ENCODE data around the gene GRID1.

The GRID1 gene

DNA sequence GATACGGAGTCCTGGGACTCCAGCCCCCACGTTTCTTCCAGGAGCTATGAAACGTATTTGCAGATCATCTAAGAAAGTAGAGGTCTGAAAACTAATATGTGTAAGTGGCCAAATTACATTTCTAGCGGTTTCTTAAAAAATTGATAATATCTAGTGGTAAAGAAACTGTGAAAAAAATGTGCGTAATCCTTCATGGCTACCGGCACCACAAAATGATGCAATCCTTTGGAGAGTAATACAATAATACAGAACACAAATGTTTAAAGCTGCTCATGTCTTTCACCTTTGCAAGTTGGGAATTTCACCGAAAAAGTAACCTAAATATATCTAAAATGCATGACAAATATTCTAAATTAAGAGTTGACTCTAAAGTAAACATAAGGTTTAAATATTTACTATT, 742.1 kb downstream of the GRID1 start:
- no peak for DNase-seq

DNA sequence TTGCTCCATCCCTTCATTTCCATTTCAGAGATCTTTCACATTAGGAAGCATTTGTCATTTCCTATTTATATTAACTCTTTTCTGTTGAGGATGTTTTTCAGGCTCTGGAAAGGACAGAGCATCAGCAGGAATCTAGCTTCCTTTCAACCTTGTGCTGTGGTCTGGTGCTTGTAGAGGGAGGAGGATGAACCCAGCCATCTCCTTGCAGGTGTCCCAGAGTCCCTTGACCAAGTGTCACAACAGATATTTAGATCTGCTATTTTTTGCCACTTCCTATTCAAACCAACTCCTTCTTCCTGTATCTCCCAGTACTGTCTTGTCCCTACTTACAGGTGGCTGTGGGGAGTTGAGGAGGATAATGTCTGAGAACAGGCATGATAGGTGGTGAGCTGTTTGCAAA, 742.8 kb downstream of the GRID1 start:
- DNase-seq: no peak

DNA sequence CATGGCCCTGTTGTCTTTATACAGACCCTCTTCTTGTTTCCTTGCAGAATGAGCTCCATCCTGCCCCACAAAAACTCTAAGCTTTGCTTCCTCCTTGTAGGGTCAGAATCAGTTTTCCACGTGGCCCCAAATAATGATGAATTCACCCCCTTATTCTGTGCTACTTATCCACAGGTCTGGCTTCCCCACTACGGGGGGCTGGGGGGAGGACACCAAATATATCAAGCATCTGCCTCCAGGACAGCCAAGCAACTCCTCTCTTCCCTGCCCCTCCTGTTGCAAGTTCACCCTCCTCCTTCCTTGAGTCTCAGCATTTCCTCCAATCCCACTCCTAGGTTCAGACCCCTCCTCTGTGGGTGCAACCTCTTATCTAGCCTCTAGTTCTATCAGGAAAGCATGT, 743.3 kb downstream of the GRID1 start:
- no peak for DNase-seq

DNA sequence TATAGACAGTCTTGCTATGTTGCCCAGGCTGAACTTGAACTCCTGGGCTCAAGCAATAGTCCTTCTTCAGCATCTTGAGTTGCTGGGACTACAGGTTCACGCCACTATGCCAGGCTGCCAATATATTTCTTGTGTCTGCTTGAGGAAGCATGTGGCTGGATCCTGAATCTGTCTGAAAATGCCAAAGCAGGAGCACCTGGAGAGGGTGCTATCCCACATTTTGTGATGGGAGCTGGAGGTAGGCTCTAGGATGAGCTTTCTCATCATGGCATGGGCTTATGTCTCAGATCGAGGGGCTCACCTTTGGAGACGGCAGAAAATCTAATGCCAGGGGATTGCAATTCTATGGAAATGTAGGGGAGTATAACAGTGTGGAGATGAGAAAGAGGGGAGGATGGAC, 744.2 kb downstream of the GRID1 start:
- no peak for DNase-seq

DNA sequence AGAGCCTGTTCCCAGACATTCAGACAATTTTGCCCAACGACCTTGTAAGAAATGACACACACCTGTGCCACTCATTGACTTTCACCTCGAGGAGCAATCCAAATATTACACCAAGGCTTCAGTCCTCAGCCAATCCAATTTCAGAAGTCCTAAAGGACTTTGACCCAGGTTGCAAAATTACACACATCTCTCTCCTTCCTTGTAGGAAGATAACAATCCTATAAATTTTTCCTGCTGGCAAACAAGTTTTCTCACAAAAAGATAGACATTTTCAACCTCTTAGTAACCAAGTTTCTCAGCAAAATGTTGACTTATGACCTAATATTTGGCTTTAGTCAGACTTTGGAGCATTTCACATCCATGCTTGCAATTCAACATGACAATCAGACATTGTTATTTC, 745.0 kb downstream of the GRID1 start:
- no peak for DNase-seq

DNA sequence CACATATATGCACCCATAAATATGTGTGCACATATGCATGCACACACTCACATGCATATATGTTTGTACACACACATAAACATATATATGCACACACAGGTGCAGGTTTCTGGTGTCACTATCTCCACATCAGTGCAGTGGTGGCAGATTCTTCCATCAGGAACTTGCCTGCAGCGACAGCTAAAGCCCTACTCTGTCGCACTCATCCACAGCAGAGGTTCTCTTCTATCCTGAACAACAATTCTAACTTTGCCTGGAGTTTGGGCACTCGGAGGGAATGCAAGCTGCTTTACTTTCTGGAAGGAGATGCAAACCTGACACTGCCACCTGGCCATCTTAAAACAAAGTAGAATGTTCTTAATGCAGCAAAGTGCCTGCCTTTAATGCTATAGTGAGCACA, 745.8 kb downstream of the GRID1 start:
- DNase-seq: no peak

DNA sequence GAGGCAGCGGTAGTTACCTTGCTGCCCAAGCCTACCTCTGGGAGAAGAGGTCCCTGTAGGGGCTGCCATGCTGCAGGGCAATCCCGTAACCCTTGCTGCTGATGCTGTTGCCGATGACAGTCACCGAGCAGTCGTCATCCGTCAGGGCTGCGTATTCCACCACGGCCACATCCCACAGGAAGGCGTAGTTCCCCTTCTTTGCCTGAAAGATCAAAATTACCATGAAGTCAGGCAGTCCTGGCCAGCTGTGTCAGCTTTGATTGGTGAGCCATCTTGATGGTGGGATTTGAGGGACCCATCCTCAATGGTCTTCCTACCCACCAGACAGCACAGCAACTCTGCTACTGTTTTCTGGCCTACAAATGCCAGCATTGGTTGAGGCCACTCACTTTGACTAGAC, 746.8 kb downstream of the GRID1 start:
- no peak for DNase-seq

DNA sequence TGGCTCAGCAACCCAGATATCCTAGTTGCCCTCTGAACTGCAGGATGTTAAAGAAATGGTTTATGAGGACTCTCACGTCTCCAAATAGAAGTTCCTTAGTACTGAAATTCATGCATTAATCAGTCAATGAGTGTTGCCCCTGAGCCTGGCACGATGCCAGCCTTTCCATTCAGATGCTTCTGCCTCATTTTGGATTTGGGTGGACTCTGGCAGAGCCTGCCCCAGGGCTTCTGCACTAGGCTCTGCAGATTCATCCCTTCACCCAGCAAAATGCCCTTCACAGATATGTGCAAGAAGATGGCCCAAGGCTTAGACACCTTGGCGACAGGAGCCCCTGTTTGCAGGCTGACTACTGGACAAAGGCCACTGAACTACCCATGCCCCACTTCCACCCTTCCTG, 747.8 kb downstream of the GRID1 start:
- DNase-seq: peak; percentile 12

DNA sequence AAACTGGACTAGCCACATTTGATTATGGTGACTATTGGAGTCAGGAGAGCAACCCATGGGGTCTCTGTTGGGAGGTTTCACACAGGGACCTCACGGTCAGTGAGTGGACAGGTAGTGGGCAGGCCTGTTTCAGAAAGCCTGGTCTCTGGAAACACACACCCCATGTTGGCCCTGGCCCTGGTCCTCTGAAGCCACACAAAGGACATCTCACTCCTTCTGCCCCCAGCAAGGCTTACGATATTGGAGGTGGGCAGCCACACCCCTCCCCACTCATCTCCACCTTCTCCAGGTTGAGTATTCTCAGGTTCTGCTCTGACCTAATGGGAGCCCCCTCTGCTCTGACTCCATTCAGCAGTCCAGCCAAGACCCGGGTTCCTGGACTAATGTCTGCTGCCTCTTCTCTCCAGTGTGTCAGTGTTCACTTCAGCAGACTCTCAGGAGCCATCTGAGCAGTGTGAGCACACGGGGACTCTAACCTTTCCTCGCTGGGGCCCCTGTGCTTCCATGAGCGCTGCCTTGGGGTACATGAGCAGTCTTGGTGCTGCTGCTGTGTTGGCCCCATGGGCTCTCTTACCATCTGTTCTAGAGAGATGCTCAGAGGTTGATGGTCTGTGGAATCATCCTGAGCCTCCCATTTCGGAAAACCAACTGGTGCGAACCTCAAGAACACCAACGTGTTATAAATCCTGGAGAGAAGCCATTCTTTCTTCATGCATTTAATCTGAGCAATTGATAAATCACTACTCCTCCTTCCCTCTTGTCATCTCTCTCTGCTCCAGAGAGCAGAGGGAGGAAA, 748.6 kb downstream of the GRID1 start:
- no peak for DNase-seq

DNA sequence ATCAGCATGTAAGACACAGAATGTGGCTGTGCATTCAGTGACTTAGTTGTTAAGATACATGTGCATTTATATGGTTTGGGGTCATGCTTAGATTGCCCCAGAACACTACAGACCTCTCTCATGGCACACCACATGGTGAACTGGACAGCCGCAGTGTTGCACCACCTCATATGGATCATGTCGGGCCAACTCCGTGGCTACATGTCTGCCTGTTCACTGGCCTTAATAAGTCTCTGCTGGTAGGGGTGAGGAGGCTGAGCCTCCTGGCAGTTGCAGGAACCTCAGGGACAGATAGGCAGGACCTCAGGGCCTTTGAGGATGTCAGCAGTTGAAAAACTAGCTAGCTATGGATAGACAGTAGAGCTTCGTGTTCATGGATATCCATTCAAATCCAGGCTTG, 751.0 kb downstream of the GRID1 start:
- no peak for DNase-seq

DNA sequence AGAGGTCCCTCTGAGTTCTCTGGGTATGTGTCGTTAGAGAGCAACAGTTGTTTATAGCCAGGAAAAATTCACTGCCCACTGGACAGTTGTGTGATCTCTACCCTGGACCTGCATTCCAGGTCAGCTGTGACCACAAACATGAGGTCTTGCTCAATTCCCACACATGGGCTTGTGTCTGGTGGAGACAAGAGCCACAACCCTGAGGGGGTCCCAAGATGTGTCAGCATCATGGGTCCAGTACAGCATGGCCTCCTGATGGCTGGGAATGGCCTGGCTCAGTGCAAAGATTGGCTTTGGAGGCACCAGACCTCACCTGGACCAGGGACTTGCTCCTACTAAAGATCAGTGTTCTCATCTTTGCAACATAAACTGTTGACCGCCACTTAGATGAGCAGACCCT, 751.6 kb downstream of the GRID1 start:
- DNase-seq: no peak

DNA sequence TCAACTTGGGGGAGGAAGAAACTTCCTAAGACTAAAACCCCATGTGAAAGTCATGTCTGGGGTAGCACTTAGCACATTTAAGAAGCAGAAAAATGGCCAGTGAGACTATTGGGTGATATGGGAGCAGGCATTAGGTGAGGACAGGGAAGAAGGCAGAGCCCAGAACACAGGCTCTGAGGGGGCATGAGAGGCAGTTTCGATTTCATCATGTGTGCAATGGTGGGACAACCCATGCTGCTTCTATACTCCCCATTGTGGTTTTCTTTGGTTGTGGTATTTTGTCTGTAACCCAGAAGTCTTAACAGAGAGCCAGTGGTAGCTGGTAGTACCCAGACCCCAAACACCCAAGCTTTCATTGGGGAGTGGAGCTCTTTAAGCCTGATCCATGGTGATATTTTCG, 752.0 kb downstream of the GRID1 start:
- no peak for DNase-seq

DNA sequence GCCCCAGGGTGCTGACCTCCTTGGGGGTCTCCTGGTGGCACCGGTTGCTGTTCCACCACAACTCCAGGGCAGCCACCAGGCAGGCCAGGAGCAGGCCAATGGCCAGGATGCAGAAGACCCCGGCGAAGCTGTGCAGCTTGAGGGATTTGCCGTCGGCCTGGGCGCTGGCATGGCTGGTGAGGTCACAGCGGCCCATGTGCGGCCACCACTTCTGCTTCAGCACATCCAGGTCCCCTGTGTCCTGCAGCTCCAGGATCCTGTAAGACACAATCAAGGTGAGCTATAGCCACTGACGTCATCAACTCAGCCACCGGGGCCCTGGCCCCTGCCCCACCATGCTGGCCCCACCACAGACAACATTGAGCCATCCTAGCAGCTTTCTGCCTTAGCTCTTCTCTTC, 753.2 kb downstream of the GRID1 start:
- no peak for DNase-seq

DNA sequence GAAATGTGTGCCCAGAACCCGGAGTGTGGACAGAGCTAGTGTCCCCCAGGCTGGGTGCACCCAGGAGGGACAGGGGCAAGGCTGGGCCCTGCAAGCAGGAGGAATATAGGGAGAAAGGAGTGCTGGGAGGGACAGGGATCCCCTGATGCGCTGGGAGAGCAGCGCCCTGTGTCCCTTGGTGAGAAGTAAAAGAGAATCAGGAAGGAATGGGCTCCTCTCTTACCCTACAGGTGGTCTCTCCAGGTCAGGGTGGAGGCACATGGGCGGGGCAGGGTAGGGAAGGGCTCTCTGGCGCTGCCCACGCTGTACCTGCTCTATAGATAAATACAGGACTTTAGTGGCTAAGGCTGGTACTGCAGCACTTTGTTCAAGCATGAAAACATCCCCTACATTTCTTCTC, 753.8 kb downstream of the GRID1 start:
- DNase-seq: no peak

DNA sequence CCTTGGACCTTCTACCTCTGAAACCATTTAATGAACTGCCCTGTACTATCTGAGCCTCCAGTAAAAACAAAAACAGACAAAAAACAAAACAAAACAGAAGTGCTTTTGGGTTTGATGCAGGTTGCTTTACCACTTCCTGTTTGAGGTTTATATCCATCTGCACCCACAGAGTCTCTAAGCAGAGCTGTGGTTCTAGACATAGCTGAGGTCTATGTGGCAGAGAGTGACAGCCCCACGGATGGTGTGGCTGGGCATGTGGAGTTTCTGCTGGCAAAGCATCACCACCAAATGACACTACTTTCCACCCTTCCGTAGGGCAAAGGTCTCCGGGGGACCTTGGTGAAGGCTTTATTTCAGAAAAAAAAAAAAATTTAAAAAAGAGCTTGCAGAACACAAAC, 754.2 kb downstream of the GRID1 start:
- no peak for DNase-seq

DNA sequence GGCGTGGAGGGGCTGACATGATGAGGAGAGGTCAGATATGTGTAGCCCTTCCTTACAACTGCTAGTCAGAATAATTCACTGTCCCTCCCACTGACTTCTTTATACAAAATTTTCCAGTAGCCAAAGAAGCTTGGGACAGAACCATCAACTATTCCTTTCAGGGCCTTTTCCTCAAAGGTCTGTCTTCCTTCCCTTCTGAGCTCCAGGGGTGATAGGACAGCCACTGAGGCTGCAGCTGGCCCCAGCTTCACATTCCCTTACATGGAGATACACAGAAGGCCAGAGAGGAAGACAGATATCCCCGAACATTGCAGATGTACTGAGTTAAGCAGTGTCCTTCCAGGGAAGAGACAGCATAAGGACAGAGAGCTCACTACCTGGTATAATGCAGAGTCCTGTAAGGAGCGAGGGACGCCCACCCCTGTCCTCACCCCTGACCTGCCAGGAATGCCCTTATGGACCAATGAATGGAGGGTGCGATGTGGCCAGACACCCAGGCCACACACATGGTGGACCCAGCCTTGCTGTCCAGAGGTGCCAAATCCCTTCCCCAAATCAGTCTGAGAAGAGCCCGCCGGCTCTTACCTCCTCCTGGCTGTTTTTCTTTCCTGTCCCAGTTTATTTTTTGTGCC, 754.7 kb downstream of the GRID1 start:
- DNase-seq: no peak

DNA sequence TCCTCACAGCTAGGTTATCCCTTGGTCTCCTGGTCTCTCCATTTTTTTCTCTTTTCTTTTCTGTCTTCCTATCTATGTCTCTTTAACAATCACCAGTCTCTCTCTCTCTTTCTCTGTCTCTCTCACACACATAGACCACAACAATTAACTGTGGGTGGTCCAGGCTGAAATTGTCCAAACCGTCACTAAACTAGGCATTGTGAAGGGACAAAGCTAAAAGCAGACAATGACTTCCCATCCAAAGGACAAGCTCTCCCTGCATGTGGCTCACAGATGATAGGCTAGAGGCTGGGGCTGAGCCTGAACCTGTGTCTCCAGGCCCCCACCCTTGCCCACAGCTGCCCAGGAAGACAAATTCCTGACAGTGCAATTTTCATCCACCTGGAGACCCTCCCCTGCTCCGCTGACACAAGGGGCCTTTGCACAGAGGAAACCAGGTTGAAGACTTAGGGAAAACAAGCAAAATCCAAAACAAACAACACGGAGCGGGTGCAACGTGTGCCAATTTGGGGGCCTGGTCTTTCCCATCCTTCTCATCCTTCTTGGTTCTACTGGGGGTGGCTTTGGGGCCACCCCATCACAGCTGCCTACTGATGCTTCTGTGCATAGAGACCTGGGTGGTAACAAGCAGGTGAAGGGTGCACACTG, 755.4 kb downstream of the GRID1 start:
- no peak for DNase-seq

DNA sequence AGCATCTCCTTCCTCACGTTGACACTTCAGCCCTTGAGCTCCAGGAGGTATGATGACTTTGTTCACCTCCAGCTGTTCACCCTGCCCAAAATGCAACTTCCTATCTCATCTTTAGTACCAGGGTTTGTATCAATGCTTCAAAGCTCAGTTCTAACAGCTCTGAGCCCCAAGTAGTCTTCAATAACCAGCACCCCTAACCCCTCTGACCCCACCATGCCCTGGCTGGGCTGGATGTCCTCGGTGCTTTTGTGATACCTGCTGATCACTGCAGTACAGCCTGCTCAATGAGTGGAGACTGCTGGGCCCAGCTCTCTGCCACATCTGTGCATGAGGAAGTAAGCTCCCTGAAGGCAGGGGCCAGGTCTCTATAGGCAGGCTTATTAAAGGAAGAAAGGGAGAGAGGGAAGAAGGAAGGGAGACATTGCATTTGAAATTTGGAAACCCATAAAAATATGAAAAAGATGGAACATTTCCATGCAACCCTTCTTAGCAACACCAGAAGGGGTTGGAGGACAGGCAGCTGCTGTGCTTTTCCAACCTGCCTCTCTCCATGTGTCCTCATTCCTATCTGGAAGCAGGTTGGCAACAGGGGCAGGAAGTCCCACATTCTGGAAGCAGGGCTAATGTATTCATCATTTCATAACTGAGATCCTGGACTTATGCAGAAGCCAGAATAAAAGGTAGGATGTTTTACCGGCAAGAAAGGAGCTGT, 756.1 kb downstream of the GRID1 start:
- DNase-seq: no peak

DNA sequence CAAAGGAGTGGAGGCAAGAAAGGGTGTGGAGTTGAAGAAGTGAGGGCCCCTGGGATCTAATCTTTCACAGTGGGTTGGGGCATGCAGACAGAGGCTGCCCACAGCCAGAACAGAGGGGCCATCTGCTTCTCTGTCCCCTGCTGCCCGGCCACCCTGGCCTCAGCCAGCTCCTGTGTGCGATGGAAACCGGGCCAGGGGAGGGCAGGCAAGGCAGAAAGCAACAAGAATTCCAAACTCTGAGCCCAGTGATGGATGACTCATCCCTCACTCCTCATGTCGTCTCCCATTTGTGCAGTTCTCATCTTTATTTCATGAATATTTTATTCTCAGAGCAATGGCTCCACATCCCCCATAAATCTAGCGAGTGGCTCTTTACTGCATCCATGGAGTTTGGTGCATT, 757.1 kb downstream of the GRID1 start:
- DNase-seq: no peak

DNA sequence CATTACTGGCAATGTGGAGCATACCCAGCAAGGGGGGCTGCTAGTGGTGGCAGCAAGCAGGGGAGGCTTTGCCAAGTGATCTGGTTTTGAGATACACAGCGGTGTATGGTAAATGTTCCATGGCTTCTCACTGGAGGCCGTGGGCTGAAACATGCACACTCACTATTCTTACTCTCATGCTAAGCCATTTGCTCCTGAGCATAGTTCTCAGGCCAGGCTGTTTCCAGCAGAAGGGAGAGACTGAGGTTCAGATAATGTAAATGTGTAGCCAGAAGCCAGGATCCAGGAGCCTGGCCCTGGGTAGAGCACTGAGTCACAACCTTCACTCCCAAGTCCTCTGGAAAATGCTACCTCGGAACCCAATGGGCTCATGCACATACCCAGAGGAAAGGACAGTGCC, 757.9 kb downstream of the GRID1 start:
- DNase-seq: no peak

DNA sequence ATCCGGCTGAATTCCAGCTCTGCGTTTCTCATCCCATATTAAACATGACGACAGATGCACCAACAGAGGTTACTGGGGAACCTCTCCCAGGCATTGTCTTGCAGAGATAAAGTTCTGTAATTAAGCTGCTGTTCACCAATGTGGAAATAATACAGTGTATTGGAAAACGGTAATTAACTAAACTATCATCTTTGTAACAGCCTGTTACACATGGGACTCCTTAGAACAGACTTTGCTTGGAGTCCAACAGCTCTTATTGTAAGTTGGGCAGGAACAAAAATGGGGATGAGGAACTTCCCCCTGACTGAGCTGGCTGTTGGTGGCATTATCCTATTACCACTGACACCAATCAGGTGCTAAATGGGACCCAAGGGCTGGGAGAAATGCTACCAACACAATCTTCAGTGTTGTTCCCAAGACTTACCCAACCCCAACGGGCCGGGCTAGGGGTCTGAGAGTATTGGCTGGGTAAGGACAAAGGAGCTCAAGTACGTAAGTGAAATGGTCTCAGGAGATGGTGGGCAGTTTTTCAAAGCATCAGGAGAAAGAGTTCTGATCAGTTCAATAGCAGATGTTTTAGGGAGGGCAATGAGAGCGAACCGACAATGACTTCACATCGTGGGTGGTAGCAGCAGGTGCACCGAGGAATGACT, 759.4 kb downstream of the GRID1 start:
- DNase-seq: peak; percentile 90

DNA sequence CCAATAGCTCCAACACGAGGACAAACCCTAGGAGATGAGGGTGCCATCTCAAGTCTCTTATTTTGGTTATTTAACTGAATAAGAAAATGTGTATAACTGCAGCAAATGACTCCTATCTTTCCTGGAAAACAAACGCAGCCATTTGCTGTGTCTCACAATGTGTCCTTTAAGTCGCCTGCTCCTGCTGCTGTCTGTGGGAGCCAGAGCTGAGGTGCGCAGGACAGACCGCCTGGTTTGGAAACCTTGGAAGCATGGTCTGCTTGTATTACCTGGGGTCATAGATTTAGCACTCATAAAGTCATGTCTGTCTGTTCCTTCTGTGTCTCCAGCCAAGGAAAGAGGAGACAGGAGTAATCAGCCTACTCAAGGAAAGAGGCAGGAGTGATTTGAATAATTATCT, 760.2 kb downstream of the GRID1 start:
- DNase-seq: no peak

DNA sequence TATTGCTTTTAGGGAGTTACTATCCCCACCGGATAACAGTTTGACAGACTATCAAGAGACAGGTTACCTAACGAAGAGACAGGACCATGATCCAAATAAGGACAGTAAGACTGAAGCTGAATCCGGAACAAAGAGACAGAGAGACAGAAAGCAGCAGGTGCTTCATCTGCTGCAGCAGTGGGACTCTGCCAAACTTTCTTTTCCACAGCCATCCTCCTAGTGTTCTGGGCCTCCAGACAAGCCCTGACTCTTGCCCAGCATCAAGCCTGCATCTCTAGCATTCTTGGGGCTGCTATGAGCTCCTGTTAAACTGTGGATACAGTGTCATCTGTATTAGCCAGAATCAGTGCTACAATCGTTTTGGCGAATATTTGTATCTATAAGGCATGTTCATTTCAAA, 761.7 kb downstream of the GRID1 start:
- DNase-seq: no peak
